ENCODE data around the gene CLEC4F.

GRCh38 chr2:70790136-70790828 lies 30.1 kb downstream of the CLEC4F start, which contains the start of gene FIGLA:
- peak; percentile 77 for TF ChIP-seq MAX (CRISPR knock-in tag; IDR thresholded peaks at IDR 0.05)
- no peak for TF ChIP-seq USF2 (CRISPR knock-in tag; IDR thresholded peaks at IDR 0.05)
- TF ChIP-seq CTCF (IDR thresholded peaks at IDR 0.05): no peak
- 0 out of 2 replicates have a peak, but pooled peaks have one; percentile 39 for TF ChIP-seq JUN (CRISPR knock-in tag; IDR thresholded peaks at IDR 0.05)
- TF ChIP-seq ZNF423 (CRISPR knock-in tag; IDR thresholded peaks at IDR 0.05): no peak
- TF ChIP-seq E2F4 (CRISPR knock-in tag; IDR thresholded peaks at IDR 0.05; ENCODE audit: borderline replicate concordance, low read depth): no peak
- TF ChIP-seq ZMAT4 (CRISPR knock-in tag; IDR thresholded peaks at IDR 0.05): no peak
- TF ChIP-seq ELF4 (CRISPR knock-in tag; IDR thresholded peaks at IDR 0.05; ENCODE audit: low read depth): no peak
- TF ChIP-seq NFYB (CRISPR knock-in tag; conservative IDR thresholded peaks at IDR 0.05; ENCODE audit: low read depth): no peak
- no peak for TF ChIP-seq FOXJ3 (CRISPR knock-in tag; IDR thresholded peaks at IDR 0.05; ENCODE audit: borderline replicate concordance)
- no peak for TF ChIP-seq ZNF232 (CRISPR knock-in tag; IDR thresholded peaks at IDR 0.05)
- no peak for TF ChIP-seq ZNF671 (CRISPR knock-in tag; IDR thresholded peaks at IDR 0.05)
- TF ChIP-seq SP1 (CRISPR knock-in tag; conservative IDR thresholded peaks at IDR 0.05): 0 out of 2 replicates have a peak, but pooled peaks have one; percentile 17
- TF ChIP-seq GTF2I (CRISPR knock-in tag; conservative IDR thresholded peaks at IDR 0.05): no peak

All from WTC11 (cell line).